Erythroblast (primary cell): ENCODE results near the gene NTSR1.

Experiments
- GATA1 ChIP-seq: IDR thresholded peaks from 2 replicates; pipeline ENCODE4 v1.6.1; 2011; ENCODE audit warnings: low read depth, mild to moderate bottlenecking, control low read depth, low read length, moderate library complexity
- POLR2A ChIP-seq: IDR thresholded peaks from 2 replicates; pipeline ENCODE4 v1.6.1; 2011; ENCODE audit warnings: mild to moderate bottlenecking, low read length

DNA sequence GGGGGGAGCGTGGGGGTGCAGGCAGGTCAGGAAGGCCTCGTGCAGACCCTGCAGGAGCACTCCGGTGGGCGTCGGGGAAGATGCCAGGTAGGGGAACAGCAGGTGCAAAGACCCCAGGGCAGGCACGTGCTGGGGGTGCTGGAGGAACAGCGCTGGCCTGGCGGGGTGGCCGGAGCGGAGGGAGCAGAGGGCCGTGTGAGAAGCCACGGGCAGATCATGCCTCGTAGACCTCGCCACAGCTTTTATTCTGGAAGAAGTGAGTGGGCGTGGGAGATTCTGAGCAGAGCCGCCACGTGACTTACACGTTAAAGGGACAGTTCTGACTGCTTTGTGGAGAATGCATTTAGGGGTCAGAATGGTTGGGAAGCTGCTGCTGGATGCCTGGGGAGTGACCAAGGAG, 9.3 kb downstream of the NTSR1 start:
- TF ChIP-seq POLR2A = no peak
- no peak for TF ChIP-seq GATA1
